Stimulated activated CD4-positive, alpha-beta T cell treated with anti-CD3 and anti-CD28 coated beads, Interleukin-12 subunit alpha, Interleukin-12 subunit beta, amount 100 ng/mL, for 48 hours (primary cell): Measurements from ENCODE around the gene MCMBP.
"Not testable (repeated sequence)": the region's sequence is repeated elsewhere in the genome, so short reads cannot be mapped to it uniquely, and the experiment has no call there.

Experiments
- DNase-seq, 3 donors: peaks; one replicate each; pipeline ENCODE4 v3.0.0-alpha.2; 2020; ENCODE audit warnings: low read depth in 2 of 3, low spot score in 1 of 3

The MCMBP gene

DNA sequence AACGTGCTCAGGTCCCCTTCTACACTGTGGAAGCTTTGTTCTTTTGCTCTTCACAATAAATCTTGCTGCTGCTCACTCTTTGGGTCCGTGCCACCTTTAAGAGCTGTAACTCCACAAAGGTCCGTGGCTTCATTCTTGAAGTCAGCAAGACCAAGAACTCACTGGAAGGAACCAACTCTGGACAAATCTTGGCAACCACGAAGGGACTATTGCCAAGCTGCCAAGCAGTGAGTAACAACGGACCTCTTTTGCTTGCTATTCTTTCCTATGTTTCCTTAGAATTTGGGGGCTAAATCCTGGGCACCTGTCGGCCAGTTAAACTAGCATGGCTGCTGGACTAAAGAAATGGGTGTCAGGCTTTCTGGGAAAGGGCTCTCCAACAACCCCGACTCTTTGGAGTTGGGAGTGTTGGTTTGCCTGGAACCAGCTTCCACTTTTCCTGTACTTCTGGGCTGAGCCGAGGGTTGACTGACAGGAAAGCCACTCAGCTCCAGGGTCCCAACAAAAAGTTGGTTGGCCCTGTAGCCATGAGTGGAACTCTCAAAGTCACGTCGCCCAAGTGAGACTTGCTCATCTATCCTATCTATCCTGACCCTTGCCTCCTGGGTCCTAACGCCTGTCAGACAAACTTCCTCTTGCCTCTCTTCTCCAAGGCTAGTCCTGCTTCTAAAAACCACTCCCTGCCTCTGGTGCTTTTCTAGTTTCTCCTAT, 11.4 kb upstream of the MCMBP start:
- not testable (repeated sequence) for DNase-seq

DNA sequence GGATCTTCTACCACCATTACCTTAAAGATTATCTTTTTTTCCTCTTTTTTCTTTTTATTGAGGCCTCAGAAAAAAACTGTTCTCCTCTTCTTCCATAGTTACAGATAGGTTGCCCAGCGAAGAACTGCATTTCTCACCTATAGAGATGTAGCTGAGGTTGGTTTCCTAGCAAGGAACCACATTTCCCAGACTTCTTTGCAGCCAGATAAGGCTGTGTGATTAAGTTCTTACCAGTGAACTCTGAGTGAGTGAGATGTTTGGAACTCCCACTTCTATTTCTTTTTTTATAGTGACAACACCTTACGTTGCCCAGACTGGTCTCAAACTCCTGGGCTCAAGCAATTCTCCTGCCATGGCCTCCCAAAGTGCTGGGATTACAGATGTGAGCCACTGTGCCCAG, 5.9 kb upstream of the MCMBP start:
- DNase-seq = no peak

DNA sequence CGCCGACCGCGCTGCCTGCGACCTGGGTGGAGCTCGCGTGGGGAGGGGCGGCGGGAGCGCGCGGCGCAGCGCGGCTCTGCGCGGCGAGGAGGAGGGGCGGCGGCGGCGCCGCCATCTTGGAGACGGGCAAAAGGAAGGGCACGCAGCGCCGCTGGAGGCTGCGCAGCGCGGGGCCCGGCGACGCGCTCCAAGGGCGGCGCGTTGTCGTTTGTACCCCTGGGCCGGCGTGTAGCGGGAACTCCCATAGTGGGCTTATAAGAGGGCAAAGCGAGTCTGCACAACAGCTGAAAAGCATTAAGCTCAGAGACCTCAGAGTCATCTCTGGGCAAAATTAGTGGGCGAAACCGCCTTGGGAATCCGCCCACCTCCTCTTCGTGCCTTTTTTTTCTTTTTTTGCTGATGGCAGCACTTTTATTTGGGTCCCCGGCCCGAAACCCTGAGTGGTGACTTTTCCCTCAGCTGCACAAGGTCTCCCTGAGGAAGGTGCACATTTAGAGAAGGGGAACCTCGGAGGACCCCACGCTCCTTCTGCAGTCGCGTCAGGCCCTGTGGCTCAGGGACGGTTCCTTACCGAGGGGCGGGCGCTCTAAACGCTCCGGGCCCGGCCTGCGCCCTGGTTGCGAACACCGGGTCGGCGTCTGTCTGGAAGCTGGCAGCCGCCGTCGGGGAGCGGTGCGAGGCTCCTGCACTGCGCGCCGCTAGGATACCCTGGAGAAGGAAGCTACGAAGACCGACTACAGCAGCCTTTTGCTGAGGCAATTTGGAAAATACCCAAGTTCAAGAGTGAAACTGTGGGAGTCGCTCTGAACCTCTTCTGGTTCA, 428 bp upstream of the MCMBP start:
- DNase-seq = peak; percentile 70 to 86 (median 76)

DNA sequence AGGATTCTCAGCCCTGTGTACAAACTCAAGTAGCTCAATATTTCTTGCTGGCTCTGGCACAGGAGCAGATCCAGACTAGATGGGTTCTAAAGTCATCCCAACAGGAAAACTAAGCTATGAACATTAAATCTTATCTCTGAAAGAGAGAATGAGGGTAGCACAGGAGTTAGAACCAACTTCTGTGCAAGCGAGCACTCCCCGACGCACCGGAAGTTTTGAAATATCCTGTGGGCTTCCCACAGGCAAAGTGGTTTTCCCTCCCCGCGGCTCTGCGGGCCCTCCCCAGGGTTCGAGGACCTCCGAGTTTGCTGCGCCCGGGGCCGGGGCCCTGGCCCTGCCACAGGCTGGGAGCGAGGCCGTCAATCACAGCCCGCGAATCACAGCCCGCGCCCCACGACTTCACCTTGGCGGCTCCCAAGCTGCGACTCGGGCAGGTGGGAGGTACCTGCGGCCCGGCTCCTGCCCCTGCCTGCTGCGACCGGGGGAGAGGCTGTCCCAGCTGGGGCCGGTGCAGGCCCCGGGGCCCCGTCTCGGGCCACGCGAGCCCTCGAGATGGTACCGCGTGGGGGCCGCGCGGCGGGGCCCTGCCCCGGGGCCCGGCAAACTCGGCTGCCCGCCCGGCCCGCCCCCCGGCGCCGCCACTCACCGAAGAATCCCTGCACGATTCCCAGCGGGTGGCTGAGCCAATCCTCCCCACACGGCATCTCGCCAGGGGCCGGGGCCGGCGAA, 598 bp downstream of the MCMBP start:
- DNase-seq = peak; percentile 24 to 44 (median 27)

DNA sequence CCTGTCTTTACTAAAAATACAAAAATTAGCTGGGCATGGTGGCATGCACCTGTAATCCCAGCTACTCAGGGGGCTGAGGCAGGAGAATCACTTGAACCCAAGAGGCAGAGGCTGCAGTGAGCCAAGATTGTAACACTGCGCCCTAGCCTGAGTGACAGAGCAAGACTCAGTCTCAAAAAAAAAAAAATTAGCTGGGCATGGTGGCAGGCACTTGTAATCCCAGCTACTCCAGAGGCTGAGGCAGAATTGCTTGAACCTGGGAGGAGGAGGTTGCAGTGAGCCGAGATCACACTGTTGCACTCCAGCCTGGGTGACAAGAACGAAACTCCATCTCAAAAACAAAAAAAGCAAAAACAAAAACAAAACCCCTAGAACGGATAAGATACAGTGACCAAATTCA, 3.2 kb downstream of the MCMBP start:
- not testable (repeated sequence) for DNase-seq

DNA sequence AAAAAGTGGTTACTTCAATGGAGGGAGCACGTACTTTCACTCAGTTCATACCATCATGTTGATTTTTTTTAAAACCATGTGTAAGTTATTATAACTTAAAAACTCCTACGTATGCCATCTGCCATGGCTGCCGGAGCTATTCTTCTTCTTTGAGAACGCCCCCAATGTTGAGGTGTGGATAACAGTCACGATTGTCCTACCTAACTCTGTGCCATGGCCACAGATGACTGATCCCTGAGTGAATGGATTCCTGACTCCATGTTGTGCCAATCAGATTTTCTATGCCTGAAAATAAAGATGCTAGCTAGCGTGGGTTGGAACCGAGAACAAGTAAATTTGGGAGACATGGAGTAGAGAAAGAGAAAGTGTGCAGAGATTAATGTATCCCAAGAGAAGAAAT, 5.3 kb downstream of the MCMBP start:
- no peak for DNase-seq

DNA sequence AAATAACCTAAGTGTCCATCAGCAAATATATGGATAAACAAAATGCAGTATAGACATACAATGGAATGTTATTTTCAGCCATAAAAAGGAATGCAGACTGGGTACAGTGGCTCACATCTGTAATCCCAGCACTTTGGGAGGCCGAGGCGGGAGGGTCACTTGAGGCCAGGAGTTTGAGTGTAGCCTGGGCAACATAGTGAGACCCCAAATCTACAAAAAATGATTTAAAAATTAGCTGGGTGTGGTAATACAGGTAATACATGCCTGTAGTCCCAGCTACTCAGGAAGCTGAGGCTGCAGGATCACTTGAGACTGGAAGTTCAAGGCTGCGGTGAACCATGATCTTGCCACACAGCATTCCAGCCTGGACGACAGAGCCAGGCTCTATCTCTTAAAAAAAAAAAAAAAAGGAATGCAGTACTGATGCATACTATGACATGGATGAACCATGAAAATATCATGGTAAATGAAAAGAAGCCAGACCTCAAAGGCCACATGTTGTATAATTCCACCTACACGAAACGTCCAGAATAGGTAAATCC, 6.9 kb downstream of the MCMBP start:
- no peak for DNase-seq

DNA sequence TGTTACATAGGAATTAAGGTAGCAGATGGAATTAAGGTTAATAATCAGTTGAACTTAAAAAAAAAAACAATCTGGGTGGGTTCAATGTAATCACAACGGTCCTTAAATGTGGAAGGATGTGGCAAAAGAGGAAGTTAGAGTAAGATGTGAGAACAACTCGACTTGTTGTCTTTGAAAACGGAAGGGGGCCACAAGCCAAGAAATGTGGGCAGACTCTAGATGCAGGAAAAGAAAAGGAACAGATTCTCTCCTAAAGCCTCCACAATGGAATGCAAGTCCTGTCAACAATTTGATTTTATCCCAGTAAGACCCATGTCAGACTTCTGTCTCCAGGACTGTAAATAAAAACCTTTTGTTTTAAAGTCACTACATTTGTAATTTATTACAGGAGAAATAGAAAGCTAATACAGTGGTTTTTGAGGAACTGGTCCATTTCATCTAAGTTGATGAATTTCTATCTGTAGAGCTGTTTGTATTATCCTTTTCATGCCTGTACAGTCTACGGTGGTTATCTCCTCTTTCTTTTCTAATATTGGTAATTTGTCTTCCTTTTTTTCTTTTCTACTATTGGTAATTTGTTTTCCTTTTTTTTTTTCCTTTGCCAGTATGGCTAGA, 8.6 kb downstream of the MCMBP start:
- no peak for DNase-seq

DNA sequence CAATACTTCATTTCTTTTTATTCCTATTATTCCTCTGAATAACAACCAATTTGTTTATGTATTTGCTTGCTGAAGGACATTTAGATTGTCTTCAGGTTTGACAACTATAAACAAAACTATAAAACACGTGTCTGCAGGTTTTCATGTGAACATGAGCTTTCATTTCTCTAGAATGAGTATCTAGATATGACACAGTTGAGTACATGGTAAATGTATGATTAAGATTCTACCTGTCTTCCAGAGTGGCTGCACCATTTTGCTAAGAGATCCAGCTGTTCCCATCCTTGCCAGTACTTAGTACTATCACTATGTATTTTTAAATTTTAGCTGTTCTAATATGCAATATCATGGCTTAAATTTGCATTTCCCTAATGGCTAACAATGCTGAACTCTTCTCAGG, 10.1 kb downstream of the MCMBP start:
- no peak for DNase-seq

DNA sequence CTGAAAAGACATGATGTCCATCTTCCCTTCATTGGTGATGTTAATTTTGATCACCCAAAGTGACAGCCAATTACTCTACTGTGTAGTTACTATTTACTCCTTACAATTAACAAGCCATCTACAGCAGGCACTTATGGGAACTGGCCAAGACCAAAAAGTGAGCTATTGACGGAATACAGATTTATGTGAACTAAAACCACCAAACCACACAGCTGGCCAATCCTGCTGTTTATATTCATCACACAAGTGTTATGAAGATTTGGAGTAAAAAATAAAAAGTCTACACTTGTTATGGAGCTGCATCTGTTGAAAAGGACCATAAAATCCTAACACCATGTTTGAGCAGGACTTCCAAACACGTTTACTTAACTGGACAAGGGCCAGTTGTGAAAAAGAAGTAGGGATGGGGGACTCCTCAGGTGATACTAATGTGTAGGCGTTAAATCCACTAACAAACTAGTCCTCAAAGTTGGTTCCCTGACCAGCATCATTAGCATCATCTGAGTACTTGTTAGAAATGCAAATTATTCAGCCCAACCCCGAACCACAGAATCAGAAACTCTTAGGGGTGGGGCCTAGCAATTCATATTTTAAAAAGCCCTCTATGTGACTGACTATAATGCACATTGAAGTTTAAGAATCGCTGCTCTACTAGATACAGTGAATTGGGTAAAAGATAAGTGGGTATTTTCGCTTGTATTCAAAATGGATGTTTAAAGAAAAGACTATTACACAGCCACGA, 11.6 kb downstream of the MCMBP start:
- no peak for DNase-seq

DNA sequence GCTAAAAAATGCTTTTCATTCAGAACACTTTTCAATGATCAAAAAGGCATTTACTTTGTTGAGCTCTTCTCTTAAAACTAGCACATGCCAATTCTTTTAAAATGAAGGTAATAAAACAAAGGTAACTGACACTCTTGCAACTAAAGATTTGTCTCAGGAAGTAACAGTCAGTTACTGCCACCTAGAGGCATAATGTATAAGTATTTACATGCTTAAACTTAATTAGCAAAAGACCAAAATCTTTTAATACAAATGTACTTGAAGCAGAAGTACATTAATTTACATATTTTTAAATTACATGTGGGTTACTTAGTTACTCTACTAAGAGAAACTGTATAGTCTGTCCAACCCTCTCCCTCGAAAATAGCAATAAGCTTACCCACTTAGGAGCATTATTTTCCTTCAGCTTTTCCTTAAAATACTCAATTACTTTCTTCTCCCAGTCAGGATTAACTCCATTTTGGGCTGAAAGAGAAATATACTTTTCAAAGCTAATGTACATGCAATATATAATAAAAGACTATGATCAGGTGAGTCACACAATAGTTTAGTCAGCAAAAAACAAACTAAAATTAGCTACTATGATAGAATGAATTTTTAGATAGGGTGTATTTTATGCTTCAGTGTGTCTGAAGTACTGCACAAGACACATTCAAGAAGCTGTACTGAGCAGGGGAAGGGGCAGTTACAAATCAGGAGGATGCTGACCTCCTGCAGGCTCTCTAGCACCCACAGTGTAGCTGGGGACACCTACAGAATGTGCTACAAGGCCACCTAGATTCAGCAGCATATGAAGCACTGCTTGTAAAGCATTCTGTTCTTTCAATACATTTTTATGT, 13.0 kb downstream of the MCMBP start:
- no peak for DNase-seq

DNA sequence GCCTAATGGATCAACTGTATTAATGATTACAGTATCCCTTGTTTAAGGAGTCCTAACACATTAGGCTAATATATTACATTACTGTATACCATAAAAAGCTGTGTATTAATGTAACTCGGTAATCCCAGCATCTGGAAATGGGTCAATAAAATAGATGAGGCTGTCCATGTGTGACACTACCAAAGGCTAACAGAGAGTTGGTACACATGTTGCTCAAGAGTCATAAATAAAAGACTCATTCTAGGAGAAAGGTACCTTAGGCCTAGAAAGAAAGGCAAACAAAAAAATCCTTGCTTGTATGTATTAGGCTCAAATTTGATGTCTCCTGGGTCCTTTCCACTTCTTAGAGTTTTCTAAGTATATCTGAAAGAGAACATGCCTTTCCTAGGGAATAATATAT, 14.6 kb downstream of the MCMBP start:
- no peak for DNase-seq

DNA sequence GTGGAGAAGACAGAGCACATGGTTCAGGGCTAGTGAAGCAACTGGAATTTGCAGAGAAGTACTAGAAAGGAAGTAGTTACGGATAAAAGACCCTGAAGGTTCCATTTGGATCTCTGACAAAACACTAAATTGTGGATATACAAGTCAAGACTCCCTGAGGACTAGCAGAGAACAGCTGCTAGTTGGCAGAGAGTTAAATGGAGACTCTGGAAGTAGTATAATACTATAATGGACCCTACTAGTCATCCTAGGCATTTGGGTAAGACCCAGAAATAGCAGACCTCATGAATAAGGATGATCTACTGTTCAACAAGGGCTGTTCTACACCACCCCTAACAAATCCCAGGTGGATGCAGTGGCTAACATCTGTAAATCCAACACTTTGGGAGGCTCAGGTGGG, 19.1 kb downstream of the MCMBP start:
- no peak for DNase-seq

DNA sequence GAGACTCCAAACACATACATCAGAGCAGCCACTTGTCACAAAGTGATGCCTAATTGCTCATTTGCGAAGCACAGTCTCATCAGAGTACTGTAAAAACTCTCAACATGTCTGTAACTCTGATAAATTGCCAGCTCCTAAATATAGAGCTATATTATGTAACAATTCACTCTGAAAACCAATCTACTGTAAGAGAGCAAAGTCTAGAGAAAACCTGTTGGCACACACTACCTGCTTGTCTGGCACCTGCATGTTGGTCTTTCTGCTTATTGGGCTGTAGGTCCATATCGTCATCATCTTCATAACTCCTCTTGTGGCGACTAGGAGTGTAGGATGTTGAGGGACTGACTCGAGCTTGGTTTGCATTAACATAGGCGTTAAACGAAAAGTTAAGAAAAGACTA, 19.8 kb downstream of the MCMBP start:
- no peak for DNase-seq

DNA sequence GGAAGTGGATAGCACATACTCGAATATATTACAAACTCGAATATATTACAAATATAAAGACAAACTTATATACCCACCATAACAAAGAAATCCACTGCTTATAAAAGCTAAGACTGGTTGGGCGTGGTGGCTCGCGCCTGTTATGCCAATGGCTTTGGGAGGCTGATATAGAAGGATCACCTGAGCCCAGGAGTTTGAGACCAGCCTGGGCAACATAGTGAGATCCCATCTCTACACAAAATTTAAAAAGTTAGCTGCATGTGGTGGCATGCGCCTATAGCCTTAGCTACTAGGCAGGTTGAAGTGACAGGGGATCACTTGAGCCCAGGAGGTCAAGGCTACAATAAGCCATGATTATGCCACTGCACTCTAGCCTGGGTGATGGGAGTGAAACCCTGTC, 20.4 kb downstream of the MCMBP start:
- no peak for DNase-seq

DNA sequence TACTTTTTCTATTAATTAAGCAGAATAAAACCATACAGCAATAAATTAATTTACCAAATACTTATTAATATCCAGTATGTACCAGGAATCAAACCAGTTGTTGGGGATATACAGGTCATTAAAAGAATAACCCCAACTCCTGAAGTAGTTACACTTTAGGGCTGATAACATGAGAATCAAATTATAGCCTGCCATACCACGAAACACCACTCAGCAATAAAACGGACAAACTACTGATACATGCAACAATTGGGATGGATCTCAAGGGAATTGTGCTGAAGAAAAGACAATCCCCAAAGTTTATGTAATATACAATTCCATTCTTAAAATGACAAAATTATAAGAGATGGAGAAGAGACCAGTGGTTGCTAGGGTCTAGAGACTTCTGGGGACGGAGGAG, 22.7 kb downstream of the MCMBP start:
- DNase-seq = no peak

DNA sequence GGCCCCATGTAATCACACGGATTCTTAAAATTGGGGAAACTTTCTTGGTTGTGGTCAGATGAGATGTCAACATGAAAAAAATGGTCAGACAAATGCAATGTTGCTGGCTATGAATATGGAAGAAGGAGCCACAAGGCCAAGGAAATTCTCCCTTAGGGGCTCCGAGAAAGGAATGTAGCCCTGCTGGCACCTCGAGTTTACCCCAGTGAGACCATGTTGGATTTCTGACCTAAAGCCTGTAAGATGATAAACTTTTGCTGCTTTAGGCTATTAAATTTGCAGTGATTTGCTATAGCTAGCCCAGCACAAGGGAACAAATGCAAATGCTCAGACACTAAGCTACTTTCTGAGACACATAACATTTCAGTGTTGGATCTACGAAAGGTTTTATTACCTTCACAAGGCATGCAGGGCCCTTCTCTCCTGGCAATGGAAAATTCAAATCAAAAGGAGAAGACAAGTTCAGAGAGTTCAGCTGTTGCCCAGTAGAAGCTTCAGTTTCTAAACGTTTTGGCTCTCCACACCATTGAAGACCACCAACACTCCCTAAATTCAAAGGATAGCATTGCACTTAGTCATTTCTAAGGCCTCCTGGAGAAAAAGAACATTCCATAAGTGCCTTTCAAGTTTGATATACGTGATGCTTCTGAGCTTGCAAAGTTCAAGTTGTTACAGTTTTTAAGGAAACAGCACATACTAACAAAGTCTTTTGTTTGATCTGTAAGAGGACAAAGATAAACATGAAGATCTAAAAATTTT, 23.4 kb downstream of the MCMBP start:
- no peak for DNase-seq

DNA sequence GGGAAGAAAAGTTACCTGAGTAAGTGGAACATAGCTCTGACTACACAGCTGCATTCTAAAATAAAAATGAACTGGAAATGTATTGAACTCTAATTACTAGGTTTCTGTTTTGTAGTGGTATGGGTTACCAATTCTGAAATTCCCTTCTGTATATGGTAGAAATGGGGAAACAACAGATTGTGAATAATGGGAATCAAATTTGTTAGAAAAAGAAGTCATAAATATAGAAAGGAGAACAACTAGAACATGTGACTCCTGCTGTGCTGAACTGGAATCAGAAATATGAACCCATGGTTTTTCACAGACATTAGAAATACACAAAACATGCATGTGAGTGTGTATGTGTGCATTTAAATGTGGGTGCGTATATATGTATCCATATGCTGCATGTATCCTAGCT, 27.0 kb downstream of the MCMBP start:
- DNase-seq = no peak

DNA sequence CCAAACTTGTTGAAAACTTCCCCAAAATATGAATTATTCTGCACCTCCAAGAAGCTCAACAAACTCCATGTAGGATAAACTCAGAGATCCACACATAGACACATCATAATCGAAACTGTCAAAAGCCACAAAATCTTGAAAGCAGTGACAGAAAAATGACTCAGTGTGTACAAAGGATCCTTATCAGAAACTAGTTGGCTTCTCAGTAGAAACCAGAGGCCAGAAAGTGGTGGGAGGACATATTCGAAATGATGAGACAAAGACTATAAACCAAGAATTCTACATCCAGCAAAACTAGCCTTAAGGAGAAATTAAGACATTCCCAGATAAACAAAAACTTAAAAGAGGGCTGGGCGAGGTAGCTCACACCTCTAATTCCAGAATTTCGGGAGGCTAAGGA, 38.5 kb downstream of the MCMBP start:
- DNase-seq = peak in 2 of 3 donors; percentile 8 to 32
